Endothelial cell (in vitro differentiated cells): ENCODE results near the gene PRELID1. TPM values are rescaled to one million over a fixed set of nuclear protein-coding genes. Genes with fewer than 3 reads are reported as not detected.

Source experiments
- DNase-seq: peaks from one replicate; pipeline ENCODE4 v3.0.0; 2021; ENCODE audit warnings: low spot score
- H3K27ac Mint-ChIP-seq: one replicate; pipeline ENCODE4 v1.8.0; 2021; ENCODE audit warnings: mixed read lengths, inconsistent platforms; ENCODE audit not compliant: unreplicated experiment
- H3K27me3 Mint-ChIP-seq: one replicate; pipeline ENCODE4 v1.8.0; 2021; ENCODE audit warnings: mild to moderate bottlenecking, moderate library complexity, mixed read lengths, inconsistent platforms; ENCODE audit not compliant: unreplicated experiment
- H3K36me3 Mint-ChIP-seq: one replicate; pipeline ENCODE4 v1.8.0; 2021; ENCODE audit warnings: mild to moderate bottlenecking, low read depth, mixed read lengths, inconsistent platforms; ENCODE audit not compliant: unreplicated experiment
- H3K4me1 Mint-ChIP-seq: one replicate; pipeline ENCODE4 v1.8.0; 2021; ENCODE audit warnings: mild to moderate bottlenecking, mixed read lengths, inconsistent platforms; ENCODE audit not compliant: unreplicated experiment
- H3K4me3 Mint-ChIP-seq: one replicate; pipeline ENCODE4 v1.8.0; 2021; ENCODE audit warnings: mild to moderate bottlenecking, mixed read lengths, inconsistent platforms; ENCODE audit not compliant: unreplicated experiment
- H3K9me3 Mint-ChIP-seq: one replicate; pipeline ENCODE4 v1.8.0; 2021; ENCODE audit warnings: mixed read lengths, inconsistent platforms; ENCODE audit not compliant: unreplicated experiment
- total RNA-seq: library from RNA; stranded (reverse); fragmentation: NEBNext Ultra II Directional; extraction: Animal tissue kit (Norgen Biotek cat#: 25700); gene quantifications from one replicate; pipeline ENCODE4 v1.2.1, GENCODE V29; 2021; ENCODE audit not compliant: unreplicated experiment
- TF ChIP-seq, protein P1 (sequence below): fragments of 200-600 bp; sonication (generic); IDR thresholded peaks from one replicate; pipeline ENCODE4 v1.5.0; 2021; ENCODE audit warnings: antibody characterized with exemption; ENCODE audit not compliant: unreplicated experiment

The PRELID1 gene
- total RNA-seq, 1 donor from 2014 or later, result 198 TPM

DNA sequence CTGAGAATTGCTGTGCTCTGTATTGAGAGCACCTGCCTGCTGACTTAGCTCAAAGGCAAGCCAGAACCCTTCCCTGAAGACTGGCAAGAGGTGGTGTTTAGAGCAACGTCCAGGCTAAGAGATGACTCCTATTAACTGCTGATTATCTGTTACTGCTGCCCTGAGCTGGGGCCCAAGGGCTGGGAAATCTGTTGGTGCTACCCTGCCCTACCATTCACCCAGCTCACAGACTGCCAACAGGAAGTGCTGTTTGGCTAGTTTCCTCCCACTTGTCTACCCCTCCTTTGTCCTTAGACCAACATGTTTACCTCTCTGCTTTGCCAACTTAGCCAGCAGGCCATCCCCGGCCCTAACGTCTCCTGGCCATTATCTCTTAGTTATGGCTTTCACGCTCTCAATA is 7.0 kb upstream of the PRELID1 start:
- TF ChIP-seq, protein P1, sequence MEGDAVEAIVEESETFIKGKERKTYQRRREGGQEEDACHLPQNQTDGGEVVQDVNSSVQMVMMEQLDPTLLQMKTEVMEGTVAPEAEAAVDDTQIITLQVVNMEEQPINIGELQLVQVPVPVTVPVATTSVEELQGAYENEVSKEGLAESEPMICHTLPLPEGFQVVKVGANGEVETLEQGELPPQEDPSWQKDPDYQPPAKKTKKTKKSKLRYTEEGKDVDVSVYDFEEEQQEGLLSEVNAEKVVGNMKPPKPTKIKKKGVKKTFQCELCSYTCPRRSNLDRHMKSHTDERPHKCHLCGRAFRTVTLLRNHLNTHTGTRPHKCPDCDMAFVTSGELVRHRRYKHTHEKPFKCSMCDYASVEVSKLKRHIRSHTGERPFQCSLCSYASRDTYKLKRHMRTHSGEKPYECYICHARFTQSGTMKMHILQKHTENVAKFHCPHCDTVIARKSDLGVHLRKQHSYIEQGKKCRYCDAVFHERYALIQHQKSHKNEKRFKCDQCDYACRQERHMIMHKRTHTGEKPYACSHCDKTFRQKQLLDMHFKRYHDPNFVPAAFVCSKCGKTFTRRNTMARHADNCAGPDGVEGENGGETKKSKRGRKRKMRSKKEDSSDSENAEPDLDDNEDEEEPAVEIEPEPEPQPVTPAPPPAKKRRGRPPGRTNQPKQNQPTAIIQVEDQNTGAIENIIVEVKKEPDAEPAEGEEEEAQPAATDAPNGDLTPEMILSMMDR, result no peak
- peaks cover 34% of the 10 kb centered on the region for H3K36me3 Mint-ChIP-seq
- H3K9me3 Mint-ChIP-seq, result no peaks in the 10 kb centered on the region
- H3K27me3 Mint-ChIP-seq, result peaks cover 14% of the 10 kb centered on the region
- H3K4me3 Mint-ChIP-seq, result peak overlapping the region; percentile 14
- H3K27ac Mint-ChIP-seq, result peak overlapping the region; percentile 96
- peaks cover 61% of the 10 kb centered on the region for H3K4me1 Mint-ChIP-seq
- no peak for DNase-seq

DNA sequence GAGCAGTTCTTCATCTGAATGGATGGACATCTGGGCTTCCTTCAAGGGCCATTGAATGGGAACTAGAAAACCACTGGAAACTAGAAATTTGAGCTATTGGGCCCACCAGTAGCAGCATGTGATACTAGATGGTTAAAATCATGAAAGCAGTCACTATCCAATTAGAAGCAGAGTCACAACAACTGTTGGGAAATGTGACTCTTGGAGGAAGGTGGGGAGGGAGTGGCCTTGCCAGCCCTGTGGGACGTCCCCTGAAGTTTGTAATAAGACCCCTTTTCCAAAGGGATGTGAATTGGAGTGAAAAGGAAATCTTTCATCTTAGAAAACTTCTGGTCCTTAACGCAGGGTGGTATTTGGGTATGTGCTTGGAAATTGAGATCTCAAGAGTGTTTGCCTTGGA is 5.7 kb upstream of the PRELID1 start:
- Mint-ChIP-seq H3K9me3 (no peaks in the 10 kb centered on the region), H3K36me3 (peaks cover 22% of the 10 kb centered on the region), H3K4me1 (peaks cover 67% of the 10 kb centered on the region), H3K4me3 (no peak overlapping the region), H3K27me3 (peaks cover 21% of the 10 kb centered on the region), H3K27ac (peak overlapping the region; percentile 30)
- no peak for DNase-seq
- TF ChIP-seq, protein P1, result no peak

DNA sequence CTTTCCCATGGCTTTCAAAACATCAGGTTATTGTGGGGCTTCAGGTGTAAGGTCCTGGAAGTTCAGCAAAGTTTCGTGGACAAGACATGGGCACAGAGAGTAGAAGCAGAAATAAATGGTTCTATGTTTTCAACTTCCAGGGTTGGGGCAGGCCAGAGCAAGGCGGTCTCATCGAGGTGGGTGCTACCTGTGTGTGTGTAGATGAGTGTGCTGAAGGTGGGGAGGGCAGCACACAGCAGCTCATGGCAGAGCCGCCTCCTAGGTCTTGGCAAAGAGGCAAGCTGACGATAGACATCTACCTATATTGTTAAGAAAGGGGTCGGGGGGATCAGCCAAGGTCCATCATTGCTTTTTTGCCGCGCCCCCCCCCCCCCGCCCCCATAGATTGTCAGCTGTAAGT is 3.9 kb upstream of the PRELID1 start:
- peak overlapping the region; percentile 90 for H3K27ac Mint-ChIP-seq
- H3K4me3 Mint-ChIP-seq, result peak overlapping the region; percentile 59
- peaks cover 26% of the 10 kb centered on the region for H3K36me3 Mint-ChIP-seq
- no peak for DNase-seq
- H3K27me3 Mint-ChIP-seq, result peaks cover 31% of the 10 kb centered on the region
- TF ChIP-seq, protein P1, result no peak
- no peaks in the 10 kb centered on the region for H3K9me3 Mint-ChIP-seq
- peaks cover 73% of the 10 kb centered on the region for H3K4me1 Mint-ChIP-seq

DNA sequence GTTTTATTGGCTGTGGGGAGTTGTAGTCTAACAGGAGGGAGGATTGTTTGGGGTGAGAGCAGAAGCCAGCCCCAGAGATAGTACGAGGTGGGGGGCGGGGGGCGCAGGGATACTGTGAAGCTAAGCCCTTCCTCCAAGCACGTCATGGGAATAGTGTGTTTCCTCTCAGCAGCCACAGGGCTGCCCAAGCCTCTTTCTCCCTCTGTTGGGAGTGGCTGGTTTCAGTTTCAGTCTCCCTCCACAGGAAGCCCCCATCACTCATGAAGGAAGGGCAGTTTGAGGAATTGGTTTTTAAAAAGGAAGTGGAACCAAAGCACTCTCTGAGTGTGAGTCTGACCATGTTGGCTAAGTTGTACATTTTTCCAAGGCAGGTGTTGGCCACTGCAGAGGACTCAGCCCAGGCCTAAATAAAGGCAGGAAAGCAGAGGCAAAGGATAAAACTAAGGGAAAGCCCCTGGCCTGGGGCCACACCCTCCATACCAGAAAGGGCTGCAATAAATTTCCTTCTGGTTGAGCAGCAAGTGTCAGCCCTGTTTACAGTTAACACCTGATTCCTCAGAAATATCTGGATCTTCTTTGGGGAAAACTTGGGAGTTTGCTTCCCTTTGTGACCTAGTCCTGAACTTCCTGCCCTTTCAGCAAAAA is 3.2 kb upstream of the PRELID1 start:
- peaks cover 34% of the 10 kb centered on the region for H3K27me3 Mint-ChIP-seq
- peaks cover 73% of the 10 kb centered on the region for H3K4me1 Mint-ChIP-seq
- H3K36me3 Mint-ChIP-seq, result peaks cover 28% of the 10 kb centered on the region
- H3K27ac Mint-ChIP-seq, result peak overlapping the region; percentile 97
- DNase-seq, result peak; percentile 60
- no peaks in the 10 kb centered on the region for H3K9me3 Mint-ChIP-seq
- TF ChIP-seq, protein P1, result peak; percentile 16
- H3K4me3 Mint-ChIP-seq, result no peak overlapping the region

DNA sequence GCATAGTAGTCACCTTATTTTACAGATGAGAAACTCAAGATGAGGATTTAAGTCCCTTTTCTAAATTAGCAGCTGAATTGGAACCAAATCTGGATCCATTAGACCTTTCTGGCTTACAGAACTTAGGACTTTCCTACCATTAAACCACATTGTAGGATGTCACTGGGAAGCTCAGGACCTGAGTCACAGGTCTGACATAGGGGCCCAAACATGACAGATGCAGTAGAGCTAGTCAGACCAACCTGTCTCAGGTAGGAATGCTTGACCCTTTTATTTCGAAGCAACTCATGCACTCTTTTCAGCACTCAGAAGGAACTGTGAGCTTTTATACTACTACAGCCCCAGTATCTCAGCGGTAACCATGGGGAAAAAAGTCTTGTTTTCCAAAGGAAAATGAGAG is 2.6 kb upstream of the PRELID1 start:
- peaks cover 35% of the 10 kb centered on the region for H3K27me3 Mint-ChIP-seq
- H3K4me3 Mint-ChIP-seq, result peak overlapping the region; percentile 76
- no peaks in the 10 kb centered on the region for H3K9me3 Mint-ChIP-seq
- peak overlapping the region; percentile 97 for H3K27ac Mint-ChIP-seq
- H3K36me3 Mint-ChIP-seq, result peaks cover 31% of the 10 kb centered on the region
- no peak for DNase-seq
- TF ChIP-seq, protein P1, result no peak
- peaks cover 73% of the 10 kb centered on the region for H3K4me1 Mint-ChIP-seq
